Measurements from ENCODE around the gene DPH2.

DPH2 gene

GRCh38 chr1:43985984-43986595 is 16.3 kb downstream of the DPH2 start:
- no peak for DNase-seq

GRCh38 chr1:43986712-43987111 is 16.9 kb downstream of the DPH2 start:
- DNase-seq, result no peak

- no peak for DNase-seq
Measured at GRCh38 chr1:43987159-43987902, 17.5 kb downstream of the DPH2 start.

- DNase-seq, result no peak
Measured at GRCh38 chr1:43990271-43991199, 20.7 kb downstream of the DPH2 start.

- DNase-seq, result no peak
Measured at GRCh38 chr1:43991200-43991475, 21.3 kb downstream of the DPH2 start.

GRCh38 chr1:43991476-43992231 is 21.8 kb downstream of the DPH2 start, which contains the start of gene CCDC24:
Gene CCDC24 (plus strand): TSS chr1:43991599. CDS start chr1:43991879, 280 bp downstream.
- no peak for DNase-seq

GRCh38 chr1:43992232-43992995 is 22.6 kb downstream of the DPH2 start:
- no peak for DNase-seq

- DNase-seq, result no peak
Measured at GRCh38 chr1:43993206-43993914, 23.6 kb downstream of the DPH2 start.

GRCh38 chr1:43994071-43994470 is 24.3 kb downstream of the DPH2 start:
- DNase-seq, result no peak

GRCh38 chr1:43994794-43995790 is 25.3 kb downstream of the DPH2 start:
- no peak for DNase-seq

- no peak for DNase-seq
Measured at GRCh38 chr1:43995984-43996732, 26.3 kb downstream of the DPH2 start.

GRCh38 chr1:43996733-43997115 is 26.9 kb downstream of the DPH2 start:
- no peak for DNase-seq

GRCh38 chr1:43997295-43997999 is 27.6 kb downstream of the DPH2 start:
- DNase-seq, result no peak

GRCh38 chr1:43998000-43998378 is 28.2 kb downstream of the DPH2 start:
- no peak for DNase-seq

GRCh38 chr1:43999455-43999854 is 29.6 kb downstream of the DPH2 start:
- no peak for DNase-seq

- DNase-seq, result no peak
Measured at GRCh38 chr1:44000122-44000665, 30.4 kb downstream of the DPH2 start.

- DNase-seq, result no peak
Measured at GRCh38 chr1:44002165-44002564, 32.4 kb downstream of the DPH2 start.

GRCh38 chr1:44002606-44003157 is 32.9 kb downstream of the DPH2 start:
- DNase-seq, result no peak

Measured in SIG-M5 (cell line).